H1 (cell line): ENCODE results near the gene RASGRP3. TPM values are rescaled to one million over a fixed set of nuclear protein-coding genes. Genes with fewer than 3 reads are reported as not detected.

Experiments used
- CTCF ChIA-PET: fragments of 300-600 bp; sonication (Branson Sonifier 250); formaldehyde crosslinking; loops from one replicate; lab custom pipeline; 2021; ENCODE audit not compliant: partially characterized antibody; lab: Charles Lee
- POLR2A ChIA-PET: fragments of 300-600 bp; sonication (Branson Sonifier 250); formaldehyde crosslinking; loops from one replicate; lab custom pipeline; 2021; ENCODE audit warnings: inconsistent platforms; ENCODE audit not compliant: partially characterized antibody; lab: Charles Lee
- DNase-seq, 2 experiments: peaks; one replicate each; pipeline versions ENCODE4 v3.0.0 to v3.0.0-alpha.2; 2010 to 2022; ENCODE audit warnings: low spot score in 2 of 2, low read depth in 1 of 2, mixed read lengths in 1 of 2
- FAIRE-seq: peaks from 2 replicates; lab custom pipeline; 2011; peaks lifted over from hg19 to GRCh38; lab: Jason Lieb, UNC
- H2AFZ ChIP-seq: 2 replicates; pipeline ENCODE4 v1.8.1; 2012; ENCODE audit warnings: low read length, inconsistent platforms
- H2AK5ac ChIP-seq: 2 replicates; pipeline ENCODE4 v1.6.1; 2013; ENCODE audit warnings: low read depth, low read length
- H2BK120ac ChIP-seq: replicated peaks from 2 replicates; pipeline ENCODE3; 2013; ENCODE audit warnings: low read depth, low read length, inconsistent platforms
- H2BK12ac ChIP-seq: 2 replicates; pipeline ENCODE4 v1.6.1; 2013; ENCODE audit warnings: low read depth, low read length
- H2BK15ac ChIP-seq: 2 replicates; pipeline ENCODE4 v1.6.1; 2013; ENCODE audit warnings: low read length
- H2BK20ac ChIP-seq: 2 replicates; pipeline ENCODE4 v1.6.1; 2013; ENCODE audit warnings: low read length
- H2BK5ac ChIP-seq: 2 replicates; pipeline ENCODE4 v1.6.1; 2013; ENCODE audit warnings: low read depth, low read length
- H3K14ac ChIP-seq: 2 replicates; pipeline ENCODE4 v1.6.1; 2013; ENCODE audit warnings: inconsistent platforms; ENCODE audit not compliant: insufficient read length
- H3K18ac ChIP-seq: 2 replicates; pipeline ENCODE4 v1.6.1; 2013; ENCODE audit warnings: low read length; ENCODE audit errors: extremely low read depth
- H3K23ac ChIP-seq: 2 replicates; pipeline ENCODE4 v1.6.1; 2013; ENCODE audit warnings: inconsistent platforms; ENCODE audit not compliant: insufficient read length
- H3K23me2 ChIP-seq: 2 replicates; pipeline ENCODE4 v1.6.1; 2013; ENCODE audit warnings: low read depth, low read length
- H3K27ac ChIP-seq: 2 replicates; pipeline ENCODE4 v1.6.1; 2011; ENCODE audit warnings: low read depth, low read length, inconsistent platforms
- H3K27me3 ChIP-seq, 4 experiments: replicated peaks in 1 of 4; 1 replicate in 1 of 4; 2 replicates in 3 of 4; pipeline versions ENCODE4 v1.6.1 to v1.8.1; 2011 to 2013; ENCODE audit warnings: low read length in 3 of 4, mild to moderate bottlenecking in 3 of 4, inconsistent platforms in 2 of 4, mixed read lengths in 2 of 4, moderate library complexity in 1 of 4; ENCODE audit not compliant: control insufficient read depth in 3 of 4, insufficient read depth in 3 of 4; ENCODE audit errors: extremely low read depth in 1 of 4
- H3K36me3 ChIP-seq, 4 experiments: 2 replicates each; pipeline versions ENCODE4 v1.6.1 to v1.8.1; 2011 to 2013; ENCODE audit warnings: mild to moderate bottlenecking in 4 of 4, low read length in 3 of 4, moderate library complexity in 2 of 4, control low read depth in 1 of 4, inconsistent platforms in 1 of 4; ENCODE audit not compliant: insufficient read depth in 4 of 4, control insufficient read depth in 2 of 4
- H3K4ac ChIP-seq: replicated peaks from 2 replicates; pipeline ENCODE3; 2013; ENCODE audit warnings: low read length, low read depth, mixed read lengths, inconsistent platforms; ENCODE audit not compliant: insufficient read length
- H3K4me1 ChIP-seq, 4 experiments: replicated peaks in 1 of 4; 1 replicate in 1 of 4; 2 replicates in 3 of 4; pipeline versions ENCODE4 v1.6.1 to v1.8.1; 2011 to 2013; ENCODE audit warnings: low read length in 3 of 4, inconsistent platforms in 2 of 4, mixed read lengths in 1 of 4; ENCODE audit not compliant: insufficient read depth in 4 of 4, control insufficient read depth in 3 of 4
- H3K4me2 ChIP-seq, 2 experiments: 2 replicates each; pipeline versions ENCODE4 v1.6.1 to v1.8.1; 2011 to 2013; ENCODE audit warnings: low read depth in 2 of 2, low read length in 2 of 2, control low read depth in 1 of 2, inconsistent platforms in 1 of 2, mild to moderate bottlenecking in 1 of 2; ENCODE audit not compliant: insufficient read depth in 1 of 2
- H3K4me3 ChIP-seq, 4 experiments: fragments of 200-600, 300-600 bp in 1 of 4; sonication (generic), shearing (Covaris generic), sonication (Bioruptor Twin) in 1 of 4; 2 replicates each; pipeline versions ENCODE4 v1.5.1 to v1.8.1; 2011 to 2016; ENCODE audit warnings: low read length in 4 of 4, low read depth in 3 of 4, control low read depth in 2 of 4, inconsistent platforms in 2 of 4, mild to moderate bottlenecking in 2 of 4, mixed read lengths in 1 of 4, moderate library complexity in 1 of 4; ENCODE audit not compliant: insufficient read depth in 2 of 4; ENCODE audit errors: extremely low read depth in 1 of 4
- H3K56ac ChIP-seq: replicated peaks from 2 replicates; pipeline ENCODE3; 2013; ENCODE audit warnings: low read depth, mild to moderate bottlenecking, mixed read lengths, low read length, inconsistent platforms; ENCODE audit not compliant: insufficient read length
- H3K79me1 ChIP-seq: 2 replicates; pipeline ENCODE4 v1.6.1; 2013; ENCODE audit warnings: low read depth, low read length, control low read depth
- H3K79me2 ChIP-seq, 2 experiments: 2 replicates each; pipeline versions ENCODE4 v1.6.1 to v1.8.1; 2012 to 2013; ENCODE audit warnings: low read length in 2 of 2, mild to moderate bottlenecking in 2 of 2, inconsistent platforms in 1 of 2; ENCODE audit not compliant: insufficient read depth in 2 of 2, control insufficient read depth in 1 of 2
- H3K9ac ChIP-seq, 4 experiments: replicated peaks in 1 of 4; 1 replicate in 1 of 4; 2 replicates in 3 of 4; pipeline versions ENCODE4 v1.6.1 to v1.8.1; 2011 to 2013; ENCODE audit warnings: low read depth in 3 of 4, low read length in 3 of 4, control low read depth in 2 of 4, mild to moderate bottlenecking in 2 of 4, moderate library complexity in 2 of 4, inconsistent platforms in 1 of 4; ENCODE audit errors: extremely low read depth in 1 of 4
- H3K9me3 ChIP-seq, 2 experiments: 2 replicates each; pipeline versions ENCODE4 v1.6.1 to v1.8.1; 2012 to 2013; ENCODE audit warnings: mild to moderate bottlenecking in 2 of 2, moderate library complexity in 2 of 2, control low read depth in 1 of 2, inconsistent platforms in 1 of 2, low read depth in 1 of 2, low read length in 1 of 2, mixed read lengths in 1 of 2; ENCODE audit not compliant: insufficient read depth in 2 of 2
- H4K20me1 ChIP-seq, 2 experiments: replicated peaks in 1 of 2; 2 replicates each; pipeline versions ENCODE3 to v1.8.1; 2011 to 2013; ENCODE audit warnings: inconsistent platforms in 2 of 2, low read length in 2 of 2, mild to moderate bottlenecking in 1 of 2; ENCODE audit not compliant: insufficient read depth in 2 of 2, control insufficient read depth in 1 of 2
- H4K5ac ChIP-seq: 2 replicates; pipeline ENCODE4 v1.6.1; 2013; ENCODE audit warnings: low read length, low read depth, mixed read lengths, inconsistent platforms; ENCODE audit not compliant: insufficient read length
- H4K8ac ChIP-seq: 2 replicates; pipeline ENCODE4 v1.8.0; 2013; ENCODE audit warnings: mild to moderate bottlenecking, moderate library complexity, low read length, inconsistent platforms; ENCODE audit not compliant: insufficient read depth; ENCODE audit errors: extremely low read depth
- H4K91ac ChIP-seq: replicated peaks from 2 replicates; pipeline ENCODE3; 2013; ENCODE audit warnings: low read length, mixed read lengths, inconsistent platforms; ENCODE audit not compliant: insufficient read length
- CBX8 ChIP-seq: fragments of 300-800, 300-1000 bp; sonication (generic); IDR thresholded peaks from 2 replicates; pipeline ENCODE4 v1.7.1; 2016; ENCODE audit warnings: low read depth, low read length, borderline replicate concordance
- RNF2 ChIP-seq: fragments of 200-900, 300-1000 bp; sonication (generic); IDR thresholded peaks from 2 replicates; pipeline ENCODE4 v1.7.1; 2016; ENCODE audit warnings: borderline replicate concordance, low read depth, mild to moderate bottlenecking, antibody characterized with exemption, low read length; ENCODE audit not compliant: poor library complexity, severe bottlenecking; ENCODE audit errors: missing control alignments
- SRF ChIP-seq: IDR thresholded peaks from 2 replicates; pipeline ENCODE4 v1.6.1; 2011; ENCODE audit warnings: mild to moderate bottlenecking, low read depth, low read length, moderate library complexity
- SUZ12 ChIP-seq: fragments of 200-600 bp; sonication (generic); IDR thresholded peaks from 2 replicates; pipeline ENCODE4 v1.6.1; 2012; ENCODE audit warnings: mild to moderate bottlenecking, inconsistent platforms, low read length, moderate library complexity, mixed read lengths
- WGBS, 2 experiments: shearing (Covaris generic) in 1 of 2; methylation state at CpG; one replicate each; pipeline versions ENCODE4 v1.1.6 to v1.1.7; 2013 to 2015; ENCODE audit warnings: low lambda C conversion rate in 2 of 2, mixed read lengths in 2 of 2, inconsistent platforms in 1 of 2, low coverage in 1 of 2, missing lambda C conversion rate in 1 of 2; ENCODE audit not compliant: insufficient replicate concordance in 2 of 2, insufficient coverage in 1 of 2, insufficient read length in 1 of 2; ENCODE audit errors: extremely low coverage in 1 of 2, missing lambda C conversion rate in 1 of 2; 5-methylcytosine and 5-hydroxymethylcytosine counted together
- polyA plus RNA-seq, 7 experiments: library from polyadenylated mRNA; depleted of rRNA in 3 of 7; stranded (reverse) in 5 of 7; unstranded in 2 of 7; fragments of >200 nt in 5 of 7; fragments of 200-250 nt in 2 of 7; gene quantifications; 1 replicate in 5 of 7; 2 replicates in 1 of 7; 4 replicates in 1 of 7; pipeline versions ENCODE4 v1.2.1 to v1.2.3, GENCODE V29; 2011 to 2013; ENCODE audit warnings: missing spikeins in 2 of 7, mixed read lengths in 2 of 7
- total RNA-seq: library from RNA; stranded (reverse); fragmentation: NEBNext Ultra II Directional; extraction: Animal tissue kit (Norgen Biotek cat#: 25700); gene quantifications from 2 replicates; pipeline ENCODE4 v1.2.1, GENCODE V29; 2021

RASGRP3 gene
- total and polyA plus RNA-seq, 2 of the 8 experiments (the other 6 are each of a cell fraction or from before 2014, with no cell fraction given): 0.06 TPM; not detected in 1

DNA sequence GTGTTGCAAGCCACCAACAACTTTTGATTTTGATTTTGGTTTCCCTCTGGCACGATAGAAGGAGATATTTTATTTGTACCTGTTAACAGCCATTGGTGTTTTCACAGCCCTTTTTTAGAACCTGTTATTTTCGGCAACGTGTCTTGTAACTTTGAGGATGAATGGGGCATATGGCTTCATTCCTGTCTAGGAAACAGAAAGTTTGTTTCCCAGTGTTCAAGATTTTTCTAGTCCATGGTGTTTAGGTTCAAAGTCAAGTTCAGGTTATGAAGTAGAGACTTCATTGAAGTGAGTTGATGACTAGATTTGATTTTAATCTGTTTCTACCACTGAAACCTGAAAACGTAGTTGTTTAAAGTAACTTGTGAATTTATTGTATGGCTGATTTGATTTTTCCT, 343 bp downstream of the RASGRP3 start:
- no peak overlapping the region for H4K8ac ChIP-seq
- H3K23me2 ChIP-seq: no peaks in the 10 kb centered on the region; the same call in 1 of the 2 replicates
- peaks cover 0 to 7% of the 10 kb centered on the region in 2 experiments; a peak in 3 of 4 replicates for H3K9me3 ChIP-seq
- H2BK120ac ChIP-seq: no peak overlapping the region
- no peak overlapping the region for H2BK5ac ChIP-seq
- peaks cover 0 to 8% (median 6%) of the 10 kb centered on the region in 4 experiments; a peak in 5 of 7 replicates for H3K4me1 ChIP-seq
- no peak overlapping the region for H3K56ac ChIP-seq
- H2AFZ ChIP-seq: peak overlapping the region; percentile 99
- no peak overlapping the region for H4K5ac ChIP-seq
- no peak overlapping the region for H2BK20ac ChIP-seq
- TF ChIP-seq SUZ12 (no peak), SRF (no peak), CBX8 (no peak), RNF2 (no peak)
- no peak for FAIRE-seq
- H3K27ac ChIP-seq: no peak overlapping the region
- H3K79me1 ChIP-seq: no peaks in the 10 kb centered on the region
- H3K18ac ChIP-seq: no peak overlapping the region
- POLR2A ChIA-PET: interaction anchor here (0.9 kb wide), 1 partner anchor 9 kb away, joined by 3 read pairs; no protein-coding TSS in a partner anchor
- no peaks in the 10 kb centered on the region for H3K36me3 ChIP-seq
- H4K20me1 ChIP-seq: no peaks in the 10 kb centered on the region
- DNase-seq: no peak
- H2AK5ac ChIP-seq: no peak overlapping the region
- H3K79me2 ChIP-seq: no peaks in the 10 kb centered on the region
- no peak overlapping the region for H3K4ac ChIP-seq
- H2BK12ac ChIP-seq: no peak overlapping the region
- CTCF ChIA-PET: interaction anchor here (1.1 to 2.7 kb wide), 13 partner anchors 11 to 711 kb away, joined by 3 to 11 read pairs (median 5); no protein-coding TSS in a partner anchor
- 73% methylated on average over 4 of the region's 4 CpGs; no CpG with 5 or more reads in 1 of the 2 experiments for WGBS, 2 experiments
- H3K4me3 ChIP-seq: no peak overlapping the region
- no peaks in the 10 kb centered on the region; a peak in 1 of 7 replicates for H3K27me3 ChIP-seq
- H3K4me2 ChIP-seq: peak overlapping the region in 1 of 2 experiments; percentile 25; a peak in 2 of 4 replicates
- no peak overlapping the region for H3K23ac ChIP-seq
- H4K91ac ChIP-seq: no peak overlapping the region
- H2BK15ac ChIP-seq: no peak overlapping the region
- no peak overlapping the region for H3K9ac ChIP-seq
- H3K14ac ChIP-seq: no peak overlapping the region
